ENCODE results near the gene SEMA7A. TPM values are rescaled to one million over a fixed set of nuclear protein-coding genes. Genes with fewer than 3 reads are reported as not detected.
"Not testable (repeated sequence)": the region's sequence is repeated elsewhere in the genome, so short reads cannot be mapped to it uniquely, and the experiment has no call there.

The SEMA7A gene
- polyA plus RNA-seq (ENCODE audit: insufficient read length), result 5.4 TPM

GRCh38 chr15:74433592-74434262, at the start of gene SEMA7A:
TSS of gene SEMA7A (minus strand) at chr15:74433958. CDS start at chr15:74433918, 40 bp downstream.
- no peak for DNase-seq (ENCODE audit: low read depth)

- no peak for DNase-seq (ENCODE audit: low read depth)
Measured at GRCh38 chr15:74482661-74483060, 48.9 kb upstream of the SEMA7A start.

DNA sequence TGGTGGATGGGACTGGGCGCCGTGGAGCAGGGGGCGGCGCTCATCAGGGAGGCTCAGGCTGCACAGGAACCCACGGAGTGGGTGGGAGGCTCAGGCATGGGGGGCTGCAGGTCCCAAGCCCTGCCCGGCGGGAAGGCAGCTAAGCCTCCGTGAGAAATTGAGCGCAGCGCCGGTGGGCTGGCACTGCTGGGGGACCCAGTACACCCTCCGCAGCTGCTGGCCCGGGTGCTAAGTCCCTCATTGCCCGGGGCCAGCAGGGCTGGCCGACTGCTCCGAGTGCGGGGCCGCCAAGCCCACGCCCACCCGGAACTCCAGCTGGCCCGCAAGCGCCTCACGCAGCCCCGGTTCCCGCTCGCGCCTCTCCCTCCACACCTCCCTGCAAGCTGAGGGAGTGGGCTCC, 46.6 kb upstream of the SEMA7A start:
- not testable (repeated sequence) for DNase-seq (ENCODE audit: low read depth)

- DNase-seq (ENCODE audit: low read depth), result not testable (repeated sequence)
Measured at GRCh38 chr15:74471621-74472020, 37.9 kb upstream of the SEMA7A start.

DNA sequence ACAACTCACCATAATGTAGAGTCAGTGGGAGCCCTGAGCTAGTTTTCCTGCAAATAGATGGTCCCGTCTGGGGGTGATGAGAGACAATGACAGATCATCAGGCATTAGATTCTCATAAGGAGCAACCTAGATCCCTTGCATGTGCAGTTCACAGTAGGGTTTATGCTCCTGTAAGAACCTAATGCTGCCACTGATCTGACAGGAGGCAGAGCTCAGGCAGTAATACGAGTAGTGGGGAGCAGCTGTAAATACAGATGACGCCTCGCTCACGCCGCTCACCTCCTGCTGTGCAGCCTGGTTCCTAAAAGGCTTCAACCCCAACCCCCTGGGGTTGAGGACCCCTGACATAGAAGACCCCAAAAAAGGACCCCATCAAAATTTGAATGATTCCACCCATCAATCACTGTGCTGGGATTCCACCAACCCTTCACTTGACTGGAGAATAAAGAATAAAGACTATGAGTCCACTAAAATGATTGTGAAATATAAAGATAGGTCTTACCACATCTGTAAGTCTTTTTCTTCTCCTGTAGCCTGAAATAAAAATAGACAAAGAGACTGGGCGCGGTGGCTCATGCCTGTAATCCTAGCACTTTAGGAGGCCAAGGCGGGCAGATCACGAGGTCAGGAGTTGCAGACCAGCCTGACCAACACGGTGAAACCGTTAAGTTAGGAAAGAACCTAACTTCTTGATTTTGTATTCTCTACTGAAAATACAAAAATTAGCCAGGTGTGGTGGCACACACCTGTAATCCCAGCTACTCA, 37.1 kb upstream of the SEMA7A start:
- DNase-seq (ENCODE audit: low read depth), result no peak

DNA sequence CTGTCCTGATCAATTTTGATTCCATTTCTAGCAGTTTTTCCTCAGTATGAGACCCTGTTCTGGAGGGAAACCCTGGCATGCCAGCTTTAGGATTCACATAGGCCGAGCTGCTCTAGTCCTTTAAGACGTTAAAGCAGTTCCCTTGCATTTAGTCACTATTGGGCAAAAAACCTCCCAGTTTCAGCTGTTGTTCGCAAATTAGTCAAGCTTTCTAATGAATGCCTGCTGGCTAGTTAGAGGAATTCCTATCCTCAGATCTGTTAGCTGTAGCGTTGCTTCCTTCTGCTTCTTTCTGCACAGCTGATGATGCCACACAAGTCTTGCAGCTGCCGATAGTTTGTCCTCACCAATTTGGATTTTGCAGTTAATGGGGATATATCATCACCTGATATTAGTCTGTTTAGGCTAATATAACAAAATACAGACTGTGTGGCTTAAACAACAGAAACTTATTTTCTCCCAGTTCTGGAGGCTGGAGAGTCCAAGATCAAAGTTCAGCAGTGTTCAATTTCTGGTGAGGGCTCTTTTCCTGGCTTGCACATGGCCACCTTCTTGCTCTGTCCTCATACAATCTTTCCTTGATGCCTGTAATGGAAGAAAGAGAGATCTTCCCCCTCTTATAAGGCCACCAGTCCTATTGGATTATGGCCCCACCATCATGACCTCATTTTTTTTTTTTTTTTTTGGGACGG, 34.7 kb upstream of the SEMA7A start:
- DNase-seq (ENCODE audit: low read depth), result no peak

GRCh38 chr15:74466570-74466969, 32.8 kb upstream of the SEMA7A start:
- no peak for DNase-seq (ENCODE audit: low read depth)

DNA sequence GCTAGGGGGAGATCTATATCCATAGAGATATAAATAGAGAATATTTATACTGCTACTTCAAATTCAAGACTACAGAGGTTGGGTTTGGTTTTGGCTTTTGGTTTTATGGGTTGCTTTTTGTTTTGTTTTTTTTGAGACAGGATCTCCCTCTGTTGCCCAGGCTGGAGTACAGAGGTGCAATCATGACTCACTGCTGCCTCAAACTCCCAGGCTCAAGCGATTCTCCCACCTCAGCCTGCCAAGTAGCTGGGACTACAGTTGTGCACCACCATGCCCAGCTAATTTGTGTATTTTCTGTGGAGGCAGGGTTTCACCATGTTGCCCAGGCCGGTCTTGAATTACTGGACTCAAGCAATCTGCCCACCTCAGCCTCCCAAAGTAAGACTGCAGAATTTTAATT, 31.1 kb upstream of the SEMA7A start:
- no peak for DNase-seq (ENCODE audit: low read depth)

- no peak for DNase-seq (ENCODE audit: low read depth)
Measured at GRCh38 chr15:74464216-74464615, 30.5 kb upstream of the SEMA7A start.

GRCh38 chr15:74463634-74464033, 29.9 kb upstream of the SEMA7A start:
- DNase-seq (ENCODE audit: low read depth), result no peak

DNA sequence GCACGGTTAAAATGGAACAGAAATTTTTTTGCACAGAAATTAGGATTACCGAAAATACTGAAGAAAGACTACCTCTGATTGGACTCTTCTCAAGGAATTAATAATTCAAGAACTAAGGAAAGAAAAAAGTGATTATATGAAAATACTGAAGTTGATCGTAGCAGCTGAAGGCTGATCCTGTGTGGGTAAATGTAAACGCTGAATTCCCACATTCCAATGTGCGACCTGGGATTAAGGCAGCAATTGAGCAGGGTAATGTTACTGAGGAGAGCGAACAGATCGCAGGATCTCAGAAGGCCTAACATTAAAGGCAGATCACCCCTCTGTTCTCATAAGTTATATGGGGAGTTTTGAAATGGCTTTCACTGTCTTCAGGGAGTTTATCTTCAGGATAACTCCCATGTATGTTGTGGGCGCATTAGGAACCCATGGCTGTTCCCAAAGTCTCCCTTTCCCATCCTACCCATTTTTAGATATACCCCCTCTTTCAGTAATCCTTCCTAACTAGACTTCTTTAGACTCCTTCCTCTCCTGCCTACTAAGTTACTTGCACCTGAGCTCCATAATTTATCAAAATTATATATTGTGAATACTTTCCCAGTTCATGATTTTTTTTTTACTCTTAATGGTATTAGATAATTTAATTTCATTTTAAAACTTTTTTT, 28.2 kb upstream of the SEMA7A start:
- DNase-seq (ENCODE audit: low read depth), result no peak

DNA sequence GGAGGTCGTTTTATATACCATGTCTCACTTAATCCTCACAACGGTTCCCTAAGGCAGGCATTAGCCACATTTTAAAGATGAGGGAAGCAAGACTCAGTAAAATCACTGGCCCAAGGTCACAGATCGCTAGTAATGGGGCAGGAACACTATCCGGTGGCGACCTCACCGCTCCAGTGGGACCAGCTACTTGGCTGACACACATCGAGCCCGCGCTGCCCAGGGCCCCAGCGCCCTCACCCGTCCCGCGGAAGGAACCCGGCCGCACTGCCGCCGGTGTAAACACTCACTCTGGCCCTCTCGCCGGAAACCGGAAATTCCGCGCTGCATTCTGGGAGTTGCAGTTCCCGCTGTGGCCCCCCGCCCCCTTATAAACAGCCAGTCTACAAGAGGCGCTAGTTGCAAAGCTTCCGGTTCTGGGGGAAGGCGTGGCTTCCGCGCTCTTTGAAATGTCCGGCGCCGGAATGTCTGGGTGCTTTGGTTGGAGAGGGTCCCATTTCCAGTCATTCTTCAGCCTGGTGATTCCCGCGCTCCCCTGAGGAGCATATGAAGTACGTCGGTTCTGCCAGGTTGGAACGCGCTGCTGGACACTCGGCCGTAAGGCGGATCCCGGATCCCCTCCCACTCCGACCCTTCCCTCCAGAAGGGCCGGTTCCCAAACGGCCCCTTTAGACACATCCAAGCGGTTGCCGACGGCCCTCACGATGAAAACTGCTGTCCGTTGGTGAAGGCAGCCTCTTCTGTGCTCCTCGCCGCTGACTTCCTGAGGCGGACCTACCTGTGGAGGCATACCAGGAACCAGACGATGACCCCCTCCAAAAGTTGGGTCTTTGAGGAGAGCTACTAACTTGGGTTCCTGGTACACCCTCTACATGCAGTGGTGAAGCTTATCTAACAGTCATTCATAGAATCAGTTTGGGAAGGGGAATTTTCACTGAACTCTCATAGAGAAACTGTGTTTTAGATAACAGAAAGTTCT, 27.4 kb upstream of the SEMA7A start, which contains the start of gene UBL7:
Gene UBL7, minus strand, starts transcription at position 290 of the 976 bp plus-strand sequence. CDS start 2,293 bp downstream, outside the sequence.
- peak; percentile 82 for DNase-seq (ENCODE audit: low read depth)

- DNase-seq (ENCODE audit: low read depth), result no peak
Measured at GRCh38 chr15:74460298-74460697, 26.5 kb upstream of the SEMA7A start.

GRCh38 chr15:74459798-74460197, 26.0 kb upstream of the SEMA7A start:
- not testable (repeated sequence) for DNase-seq (ENCODE audit: low read depth)

GRCh38 chr15:74458473-74458872, 24.7 kb upstream of the SEMA7A start:
- DNase-seq (ENCODE audit: low read depth), result no peak

- not testable (repeated sequence) for DNase-seq (ENCODE audit: low read depth)
Measured at GRCh38 chr15:74457036-74457435, 23.3 kb upstream of the SEMA7A start.

- DNase-seq (ENCODE audit: low read depth), result no peak
Measured at GRCh38 chr15:74454764-74455500, 21.2 kb upstream of the SEMA7A start.

DNA sequence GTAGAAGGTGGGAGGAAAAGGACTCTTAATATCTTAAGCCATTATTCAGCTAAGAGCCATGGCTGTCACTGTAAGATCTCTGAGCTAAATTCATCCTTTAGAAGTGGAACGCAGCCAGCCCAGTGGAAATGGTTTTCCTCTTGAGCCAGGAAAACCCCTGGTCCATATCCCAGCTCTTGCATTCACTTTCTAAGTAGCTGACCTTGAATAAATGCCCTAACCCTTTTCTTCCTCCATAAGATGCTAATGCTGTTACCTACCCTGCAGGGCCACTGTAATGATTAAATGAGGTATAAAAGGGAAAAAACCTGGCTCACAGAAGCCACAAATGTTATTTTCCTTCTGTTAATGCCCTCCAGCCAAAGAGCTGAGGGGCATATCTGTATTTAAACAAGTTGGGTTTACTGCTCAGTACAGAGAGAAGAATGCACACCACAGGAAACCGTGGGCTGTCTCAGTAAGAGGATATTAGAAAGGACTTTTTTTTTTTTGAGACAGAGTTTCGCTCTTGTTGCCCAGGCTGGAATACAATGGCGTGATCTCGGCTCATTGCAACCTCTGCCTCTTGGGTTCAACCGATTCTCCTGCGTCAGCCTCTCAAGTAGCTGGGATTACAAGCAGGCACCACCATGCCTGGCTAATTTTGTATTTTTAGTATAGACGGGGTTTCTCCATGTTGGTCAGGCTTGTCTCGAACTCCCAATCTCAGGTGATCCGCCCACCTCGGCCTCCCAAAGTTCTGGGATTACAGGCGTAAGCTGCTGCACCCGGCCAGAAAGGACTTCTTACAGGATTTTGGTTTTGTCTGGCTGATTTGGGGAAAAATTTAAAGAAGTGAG, 20.4 kb upstream of the SEMA7A start:
- DNase-seq (ENCODE audit: low read depth), result no peak
